ENCODE results near the gene PCDHGB4.
"Not testable (repeated sequence)": the region's sequence is repeated elsewhere in the genome, so short reads cannot be mapped to it uniquely, and the experiment has no call there.

Gene PCDHGB4

GRCh38 chr5:141432726-141433125 is 45.2 kb downstream of the PCDHGB4 start:
- DNase-seq = not testable (repeated sequence)

DNA sequence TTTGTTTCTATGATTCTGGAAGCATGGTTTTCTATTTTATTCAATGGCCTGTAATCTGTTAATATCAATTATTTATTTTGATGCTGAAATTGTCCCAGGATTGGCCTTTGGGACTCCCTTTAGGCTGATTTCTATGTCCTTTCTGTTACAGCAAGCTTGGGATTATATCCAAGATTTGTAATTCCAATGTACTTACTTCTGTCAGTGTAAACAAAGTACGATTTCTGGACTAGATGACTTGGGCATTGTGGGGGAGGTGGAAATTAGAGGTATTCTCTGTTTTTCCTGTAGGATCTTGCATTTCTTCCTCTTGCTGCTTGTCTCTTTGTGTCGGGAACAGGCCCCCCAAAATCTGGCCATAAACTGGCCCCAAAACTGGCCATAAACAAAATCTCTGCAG is 46.5 kb downstream of the PCDHGB4 start:
- no peak for DNase-seq

GRCh38 chr5:141437221-141437620 is 49.7 kb downstream of the PCDHGB4 start:
- no peak for DNase-seq

DNA sequence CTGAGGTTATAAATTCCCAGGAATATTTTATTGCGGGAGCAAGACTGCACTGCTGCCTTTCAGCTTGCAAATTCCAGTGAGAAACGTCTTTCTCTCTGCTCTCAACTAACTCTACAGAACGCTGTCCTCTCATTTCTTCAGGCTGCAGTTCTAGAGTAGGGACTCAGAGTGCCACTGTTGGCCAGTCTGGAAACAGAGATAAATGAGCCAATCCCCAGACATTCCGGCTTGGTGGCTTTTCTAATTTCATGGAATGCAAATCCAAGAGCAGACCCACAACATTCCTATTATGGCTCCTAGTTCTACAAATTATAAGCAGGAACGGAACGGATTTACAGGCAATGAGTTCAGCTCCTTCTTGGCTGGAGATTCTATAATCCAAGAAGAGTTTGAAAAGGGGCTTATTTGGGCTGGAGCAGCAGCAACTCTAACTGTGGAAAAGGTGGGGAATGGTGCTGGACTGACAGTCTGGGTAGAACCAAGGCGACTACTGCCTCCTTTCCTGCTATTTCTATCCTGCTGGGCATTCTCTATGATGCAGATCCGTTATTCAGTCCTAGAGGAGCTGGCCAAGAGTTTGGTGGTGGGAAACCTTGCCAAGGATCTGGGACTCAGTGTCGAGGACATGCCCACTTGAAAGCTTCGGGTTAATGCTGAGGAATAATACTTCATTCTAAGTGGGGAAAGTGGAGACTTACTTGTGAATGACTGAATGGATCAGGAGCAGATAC is 52.1 kb downstream of the PCDHGB4 start:
- no peak for DNase-seq
